Embryonic facial prominence (tissue), 1 donor: ENCODE measurements around the gene SH2D6.
"Not testable (repeated sequence)": the region's sequence is repeated elsewhere in the genome, so short reads cannot be mapped to it uniquely, and the experiment has no call there.

Experiments used
- DNase-seq: peaks from one replicate; pipeline ENCODE4 v3.0.0-alpha.2; 2016; ENCODE audit errors: extremely low spot score

Gene SH2D6

GRCh38 chr2:85439025-85439472, 20.5 kb downstream of the SH2D6 start:
- DNase-seq: no peak

GRCh38 chr2:85439569-85439968, 21.1 kb downstream of the SH2D6 start:
- DNase-seq: not testable (repeated sequence)

GRCh38 chr2:85439986-85440385, 21.5 kb downstream of the SH2D6 start:
- DNase-seq: no peak

DNA sequence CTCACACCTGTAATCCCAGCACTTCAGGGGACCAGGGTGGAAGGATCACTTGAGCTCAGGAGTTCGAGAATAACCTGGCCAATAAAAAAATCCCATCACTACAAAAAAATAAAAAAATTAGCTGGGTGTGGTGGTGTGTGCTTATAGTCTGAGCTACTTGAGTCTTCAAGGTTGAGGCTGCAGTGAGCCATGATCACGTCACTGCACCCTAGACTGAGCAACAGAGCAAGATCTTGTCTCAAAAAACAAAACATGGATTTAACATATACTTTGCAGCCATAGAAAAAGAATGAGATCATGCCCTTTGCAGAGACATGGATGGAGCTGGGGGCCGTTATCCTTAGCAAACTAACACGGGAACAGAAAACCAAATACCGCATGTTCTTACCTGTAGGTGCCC, 22.2 kb downstream of the SH2D6 start:
- DNase-seq: no peak

DNA sequence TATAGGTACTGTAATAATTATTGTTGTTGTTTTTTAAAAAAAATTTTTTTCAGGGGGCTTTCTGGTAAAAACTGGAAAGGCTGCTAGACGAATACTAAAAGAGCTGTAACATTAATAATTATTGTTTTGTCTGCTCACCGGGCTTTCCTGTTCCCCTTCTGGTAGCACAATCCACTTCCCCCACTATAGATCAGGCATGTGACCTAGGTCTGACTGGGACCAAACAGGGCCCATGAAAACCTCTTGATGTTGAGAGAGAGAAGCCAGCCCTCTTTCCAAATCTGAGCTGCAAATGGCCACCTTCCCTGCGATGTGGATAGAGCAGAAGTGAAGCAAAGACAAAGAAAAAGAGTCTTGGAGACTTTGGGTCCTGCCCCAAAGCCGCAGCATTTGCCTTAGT, 23.4 kb downstream of the SH2D6 start:
- no peak for DNase-seq

- DNase-seq: no peak
Observed at GRCh38 chr2:85444629-85445172, 26.2 kb downstream of the SH2D6 start.

DNA sequence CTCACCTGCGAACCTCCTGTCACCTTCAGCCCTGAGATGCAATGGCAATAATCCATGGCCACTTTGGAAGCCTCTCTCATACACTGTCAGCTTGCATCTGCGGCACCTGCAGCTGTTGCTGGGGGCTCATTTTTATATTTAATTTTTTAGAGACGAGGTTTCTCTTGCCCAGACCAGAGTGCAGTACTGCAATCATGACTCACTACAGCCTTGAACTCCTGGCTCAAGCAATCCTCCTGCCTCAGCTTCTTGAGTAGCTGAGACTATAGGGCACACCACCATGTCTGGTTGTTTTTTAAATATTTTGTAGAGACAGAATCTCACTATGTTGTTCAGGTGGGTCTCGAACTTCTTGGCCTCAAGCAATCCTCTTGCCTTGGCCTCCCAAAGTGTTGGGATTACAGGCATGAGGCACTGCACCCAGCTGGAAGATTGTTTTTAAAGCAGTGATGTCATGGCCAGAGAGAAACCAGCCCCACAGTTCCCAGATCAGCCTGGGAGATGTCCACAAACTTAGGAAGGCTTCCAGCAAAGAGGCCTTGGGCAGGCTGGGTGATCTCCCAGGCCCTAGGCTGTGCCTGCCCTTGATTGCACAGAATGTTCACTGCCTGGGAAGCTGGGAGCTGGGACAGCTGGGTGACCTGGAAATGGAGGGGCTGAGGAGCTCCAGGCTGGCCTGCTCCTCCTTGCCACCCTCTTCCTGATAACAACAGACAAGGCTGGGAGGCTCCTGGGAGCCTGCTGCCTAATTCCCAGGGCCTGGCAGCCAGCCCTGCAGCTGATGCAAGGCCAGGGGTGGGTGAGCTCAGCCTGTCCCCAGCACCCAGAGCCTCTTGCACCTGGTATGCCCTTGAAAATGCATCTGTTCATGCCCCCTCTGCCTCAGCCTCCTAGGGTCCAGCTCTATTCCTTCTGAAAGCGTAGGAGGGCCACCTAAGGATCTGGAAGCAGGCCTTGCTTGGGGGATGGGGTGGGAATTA, 27.1 kb downstream of the SH2D6 start:
- DNase-seq: no peak

GRCh38 chr2:85446296-85447221, 28.0 kb downstream of the SH2D6 start:
- no peak for DNase-seq

GRCh38 chr2:85447222-85447585, 28.7 kb downstream of the SH2D6 start:
- DNase-seq: no peak

DNA sequence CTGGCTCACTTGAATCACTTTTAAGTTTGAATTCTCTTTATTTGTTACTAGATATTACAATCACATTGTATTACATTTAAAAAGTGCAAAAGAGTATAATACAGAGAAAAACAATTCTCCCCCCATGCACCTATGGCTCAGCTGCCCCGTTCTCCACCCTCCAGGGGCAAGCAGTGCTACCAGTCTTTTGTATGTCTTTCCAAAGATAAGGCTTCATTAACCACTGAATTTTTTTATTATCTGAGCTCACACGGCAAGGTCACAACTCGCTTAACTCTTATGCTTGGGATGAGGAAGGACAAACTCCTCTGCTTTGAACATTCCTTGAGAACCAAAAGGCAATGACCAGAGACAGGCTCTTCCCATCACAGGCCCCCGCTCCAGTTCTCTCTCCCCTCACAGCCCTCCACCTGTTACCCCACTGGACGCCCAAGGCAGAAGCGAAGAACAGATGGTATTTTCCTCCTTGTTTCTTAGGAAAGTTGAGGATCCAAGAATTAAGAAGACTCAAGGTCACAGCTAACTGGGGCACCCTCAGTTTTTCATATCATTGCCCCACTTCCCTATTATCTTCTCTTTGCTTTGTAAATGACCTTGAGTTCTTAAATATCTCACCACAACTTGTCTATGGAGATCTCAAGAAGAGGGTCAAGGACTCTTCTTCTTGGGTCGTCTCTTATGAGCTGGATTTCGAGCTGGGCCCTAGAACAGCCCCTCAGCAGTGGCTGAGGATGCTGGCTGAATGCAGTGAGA, 30.1 kb downstream of the SH2D6 start:
- no peak for DNase-seq

GRCh38 chr2:85449214-85449588, 30.7 kb downstream of the SH2D6 start:
- no peak for DNase-seq

GRCh38 chr2:85452237-85452636, 33.7 kb downstream of the SH2D6 start:
- no peak for DNase-seq

DNA sequence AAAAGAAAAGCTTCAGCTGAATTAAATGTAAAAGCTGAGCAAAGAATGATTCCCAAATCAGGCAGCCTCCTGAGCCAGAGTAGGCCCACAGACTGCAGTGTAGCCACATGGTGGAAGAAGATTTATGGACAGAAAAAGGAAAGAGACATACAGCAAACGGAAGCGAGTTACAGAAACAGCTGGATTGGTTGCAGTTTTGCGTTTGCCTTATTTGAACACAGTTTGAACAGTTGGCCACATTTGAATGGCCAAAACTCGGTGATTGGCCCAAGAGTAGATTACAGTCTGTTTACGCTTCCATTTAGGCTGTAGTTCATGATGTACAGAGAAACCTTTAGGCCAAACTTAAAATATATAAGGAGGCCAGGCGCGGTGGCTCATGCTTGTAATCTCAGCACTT, 35.1 kb downstream of the SH2D6 start:
- no peak for DNase-seq

DNA sequence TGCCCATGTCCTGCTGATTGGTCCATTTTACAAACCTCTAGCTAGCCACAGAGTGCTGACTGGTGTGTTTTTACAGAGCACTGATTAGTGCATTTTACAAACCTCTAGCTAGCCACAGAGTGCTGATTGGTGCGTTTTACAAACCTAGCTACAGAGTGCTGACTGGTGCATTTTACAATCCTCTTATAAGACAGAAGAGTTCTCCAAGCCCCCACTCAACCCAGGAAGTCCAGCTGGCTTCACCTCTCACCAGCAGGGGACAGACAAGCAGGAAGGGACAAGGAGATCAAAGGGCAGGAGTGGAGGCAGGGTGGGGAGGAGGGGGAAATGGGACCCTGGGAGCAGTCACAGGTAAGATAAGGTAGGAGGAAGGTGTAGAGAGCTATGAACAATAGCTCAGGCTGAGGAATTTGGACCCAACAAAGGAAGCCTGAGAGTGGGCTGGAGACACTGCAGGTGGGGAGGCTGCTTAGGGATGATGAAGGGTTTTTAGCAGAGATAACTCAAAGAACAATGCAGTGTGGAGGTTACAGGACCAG, 37.1 kb downstream of the SH2D6 start:
- no peak for DNase-seq

DNA sequence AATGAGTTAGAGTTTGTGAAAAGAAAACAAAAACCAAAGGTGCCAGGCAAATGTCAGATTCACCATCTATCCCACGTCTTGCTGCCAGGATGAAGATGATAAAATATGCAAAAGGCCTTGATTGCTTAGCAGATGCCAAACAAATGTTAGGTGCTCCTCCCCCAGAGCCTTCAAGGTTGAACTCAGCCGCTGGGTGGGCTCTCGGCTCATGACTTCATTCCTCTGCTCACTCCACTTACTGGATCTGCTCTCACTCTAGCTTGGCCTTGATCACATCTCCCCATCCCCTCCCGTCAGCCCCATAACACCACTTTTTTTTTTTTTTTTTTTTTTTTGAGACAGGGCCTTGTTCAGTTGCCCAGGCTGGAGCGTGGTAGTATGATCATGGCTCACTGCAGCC, 38.5 kb downstream of the SH2D6 start:
- no peak for DNase-seq

- DNase-seq: no peak
Observed at GRCh38 chr2:85457877-85458316, 39.4 kb downstream of the SH2D6 start.

DNA sequence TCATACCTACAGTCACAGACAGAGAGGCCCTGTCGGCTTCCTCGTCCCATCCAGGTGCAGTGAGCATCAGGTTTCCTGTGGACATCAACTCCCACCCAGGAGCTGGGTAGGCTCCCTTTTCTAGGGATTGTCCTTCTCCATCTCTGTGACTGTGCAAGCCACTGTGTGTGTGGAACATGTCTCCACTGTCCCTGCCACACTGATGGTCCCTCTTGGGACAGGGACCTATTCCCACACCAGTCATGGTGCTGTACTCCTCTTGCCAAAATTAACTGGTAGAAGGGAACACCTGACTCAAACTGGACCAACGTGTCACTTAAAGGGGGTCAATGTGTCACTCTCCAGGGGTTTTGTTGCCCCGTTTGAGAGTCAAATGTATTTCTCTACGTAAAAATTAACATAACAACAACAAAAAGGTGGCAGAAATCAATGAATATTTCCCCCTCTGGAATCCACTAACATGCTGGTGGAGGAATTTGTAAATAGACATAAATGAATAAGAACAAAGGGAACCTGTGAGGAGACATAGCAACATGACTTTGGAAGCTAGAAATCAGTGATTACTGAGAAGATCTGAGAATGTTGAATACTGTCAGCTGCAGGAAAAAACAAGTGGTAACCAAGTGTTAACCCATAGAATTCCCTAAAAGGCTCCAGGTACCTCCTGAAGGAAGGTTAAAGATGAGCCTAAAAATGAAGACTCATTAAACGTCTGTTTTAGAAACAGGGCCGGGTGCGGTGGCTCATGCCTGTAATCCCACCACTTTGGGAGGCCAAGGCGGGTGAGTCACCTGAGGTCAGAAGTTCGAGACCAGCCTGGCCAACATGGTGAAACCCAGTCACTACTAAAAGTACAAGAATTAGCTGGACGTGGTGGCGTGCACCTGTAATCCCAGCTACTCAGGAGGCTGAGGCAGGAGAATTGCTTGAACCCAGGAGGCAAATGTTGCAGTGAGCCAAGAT, 40.4 kb downstream of the SH2D6 start:
- no peak for DNase-seq

- DNase-seq: no peak
Observed at GRCh38 chr2:85459771-85460170, 41.3 kb downstream of the SH2D6 start.

GRCh38 chr2:85462322-85462721, 43.8 kb downstream of the SH2D6 start:
- DNase-seq: no peak

DNA sequence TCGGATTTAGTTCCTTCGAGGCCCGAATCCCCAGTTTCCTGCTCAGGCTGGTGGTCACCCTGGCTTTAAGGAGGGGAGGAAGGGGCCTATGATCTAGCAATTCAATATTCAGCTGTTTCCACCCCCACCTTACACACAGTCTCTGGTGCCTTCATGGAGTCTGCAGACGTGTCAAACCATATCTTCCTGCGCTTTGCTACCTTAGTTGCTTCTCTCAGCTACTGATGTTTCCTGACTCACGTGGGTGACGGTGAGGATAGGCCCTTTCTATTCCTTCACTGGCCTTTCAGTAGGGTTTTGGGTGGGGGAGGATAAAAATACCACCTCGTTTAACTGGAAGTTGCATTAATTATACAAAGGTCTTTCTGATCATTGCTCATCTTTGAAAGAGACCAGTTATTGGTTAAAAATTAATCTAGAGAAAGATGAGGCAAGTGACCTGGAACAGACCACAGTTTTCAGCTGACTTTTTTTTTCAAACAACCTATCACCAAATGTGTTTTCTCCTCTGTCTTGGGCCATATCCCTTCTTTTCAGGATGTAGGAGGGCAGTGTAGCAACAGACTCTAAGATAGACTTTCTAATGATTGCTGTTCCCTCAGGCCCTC, 49.7 kb downstream of the SH2D6 start:
- no peak for DNase-seq
